Measurements from ENCODE around the gene PLXDC1.

- TF ChIP-seq ZBTB1 (CRISPR knock-in tag; IDR thresholded peaks at IDR 0.05; ENCODE audit: borderline replicate concordance) (no peak), ZNF354B (CRISPR knock-in tag; IDR thresholded peaks at IDR 0.05) (no peak), ZNF577 (CRISPR knock-in tag; IDR thresholded peaks at IDR 0.05; ENCODE audit: borderline replicate concordance, low read depth) (no peak), ZNF766 (CRISPR knock-in tag; IDR thresholded peaks at IDR 0.05; ENCODE audit: borderline replicate concordance) (no peak), HBP1 (CRISPR knock-in tag; IDR thresholded peaks at IDR 0.05; ENCODE audit: low read depth) (no peak), ATF3 (CRISPR knock-in tag; IDR thresholded peaks at IDR 0.05) (no peak)
Observed at GRCh38 chr17:39083270-39083669, 68.2 kb downstream of the PLXDC1 start.
